DMS 273 (cell line): ENCODE data around the gene ITGB1BP1.

Source experiments
- DNase-seq: peaks from one replicate; lab custom pipeline; 2025; ENCODE audit not compliant: unreplicated experiment; lab: John Stamatoyannopoulos, UW

Gene ITGB1BP1, protein sequence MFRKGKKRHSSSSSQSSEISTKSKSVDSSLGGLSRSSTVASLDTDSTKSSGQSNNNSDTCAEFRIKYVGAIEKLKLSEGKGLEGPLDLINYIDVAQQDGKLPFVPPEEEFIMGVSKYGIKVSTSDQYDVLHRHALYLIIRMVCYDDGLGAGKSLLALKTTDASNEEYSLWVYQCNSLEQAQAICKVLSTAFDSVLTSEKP

DNA sequence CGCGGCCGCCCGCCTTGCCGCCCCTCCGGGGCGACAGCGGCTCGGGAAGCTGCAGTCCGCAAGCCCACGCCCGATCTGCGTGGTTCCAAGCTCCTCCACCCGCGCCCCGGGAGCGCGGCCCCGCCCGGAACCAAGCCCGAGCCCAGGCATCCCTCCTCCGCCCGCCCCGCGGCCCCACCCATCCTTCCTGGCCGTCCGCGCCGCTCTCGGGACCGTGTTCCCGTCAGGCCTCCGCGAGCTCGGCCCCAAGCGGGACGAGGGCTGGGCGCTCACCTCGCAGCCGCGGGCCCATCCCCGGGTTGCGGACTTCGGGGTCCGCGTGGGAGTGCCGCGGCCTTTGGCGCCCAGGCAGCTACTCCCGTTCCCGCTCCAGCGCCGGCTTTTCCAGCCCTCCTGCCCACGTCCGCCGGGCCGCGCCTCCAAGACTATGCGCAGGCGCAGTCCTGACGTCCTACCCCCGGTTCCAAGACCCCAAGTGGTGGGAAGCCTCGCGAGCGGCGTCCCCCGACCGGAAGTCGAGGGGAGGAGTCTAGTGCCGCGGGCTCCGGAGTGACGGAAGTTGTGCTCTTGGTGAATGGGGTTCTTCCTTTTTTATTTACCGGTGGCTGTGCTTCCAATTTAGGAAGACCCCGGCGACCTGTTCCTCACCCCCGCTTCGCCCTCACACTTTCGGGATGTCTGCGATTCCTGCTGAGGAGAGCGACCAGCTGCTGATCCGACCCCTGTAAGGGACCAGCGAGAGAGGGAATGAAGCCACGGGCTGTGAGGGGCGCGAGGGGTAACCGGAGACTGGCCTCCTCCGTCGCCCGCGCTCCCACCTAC, at the start of gene ITGB1BP1, which contains the start of gene CPSF3:
ITGB1BP1 (minus strand) TSS at position 429 of the 822 bp plus-strand sequence. CDS start 4,831 bp downstream, outside the sequence.
CPSF3 (plus strand) TSS at position 555 of the 822 bp plus-strand sequence; CDS start at position 675, 120 bp downstream.
- DNase-seq, result peak; percentile 99

DNA sequence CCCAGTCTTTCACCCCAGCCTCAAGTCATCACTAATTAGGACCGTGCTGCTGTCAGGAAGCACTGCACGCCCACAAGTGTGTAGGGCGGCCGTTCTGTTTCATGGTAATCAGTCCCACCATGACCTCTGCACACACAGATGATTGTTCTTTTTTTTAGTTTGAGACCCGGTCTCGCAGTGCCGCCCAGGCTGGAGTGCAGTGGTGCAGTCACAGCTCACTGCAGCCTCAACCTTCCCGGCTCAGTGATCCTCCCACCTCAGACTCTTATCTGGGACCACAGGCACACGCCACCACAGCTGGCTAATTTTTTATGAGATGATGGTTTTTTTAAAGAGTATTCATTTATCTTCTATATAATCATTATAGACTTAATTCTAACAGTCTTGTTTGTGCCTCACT, 49.2 kb upstream of the ITGB1BP1 start:
- DNase-seq, result no peak

DNA sequence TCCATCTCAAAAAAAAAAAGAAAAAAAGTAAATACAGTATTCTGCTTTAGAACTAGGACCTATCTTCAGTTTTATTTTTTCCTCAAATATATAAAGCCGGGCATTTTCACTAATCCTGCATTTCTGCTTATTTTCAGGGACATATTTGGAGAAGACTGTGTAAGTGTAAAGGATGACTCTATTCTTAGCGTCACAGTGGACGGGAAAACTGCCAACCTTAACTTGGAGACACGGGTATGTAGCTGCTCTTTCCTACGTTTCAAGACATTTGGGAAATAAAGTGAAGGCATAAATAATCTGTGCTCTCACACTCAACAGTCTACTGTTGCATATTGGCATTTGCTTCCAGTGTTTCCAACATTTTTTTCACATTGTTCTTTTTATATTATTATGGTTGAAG, 47.9 kb upstream of the ITGB1BP1 start:
- no peak for DNase-seq

DNA sequence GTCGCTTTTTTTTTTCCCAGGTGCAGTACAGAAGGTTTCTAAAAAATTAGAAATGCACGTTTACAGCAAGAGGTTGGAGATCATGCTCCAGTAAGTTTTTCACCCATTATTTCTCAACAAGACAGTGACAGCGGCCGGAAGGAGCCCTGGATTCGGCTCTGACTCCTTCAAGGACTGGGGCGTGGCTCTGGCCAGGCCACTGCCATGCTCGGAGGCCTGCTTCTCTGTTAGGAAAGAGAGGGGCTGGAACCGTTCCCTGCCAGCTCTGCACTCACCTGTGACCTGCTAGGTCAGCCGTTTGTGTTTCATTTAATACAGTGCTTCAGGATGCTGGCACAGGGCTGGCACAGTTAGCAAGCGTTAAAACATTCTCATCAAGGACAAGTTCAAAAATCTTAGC, 44.4 kb upstream of the ITGB1BP1 start:
- no peak for DNase-seq

DNA sequence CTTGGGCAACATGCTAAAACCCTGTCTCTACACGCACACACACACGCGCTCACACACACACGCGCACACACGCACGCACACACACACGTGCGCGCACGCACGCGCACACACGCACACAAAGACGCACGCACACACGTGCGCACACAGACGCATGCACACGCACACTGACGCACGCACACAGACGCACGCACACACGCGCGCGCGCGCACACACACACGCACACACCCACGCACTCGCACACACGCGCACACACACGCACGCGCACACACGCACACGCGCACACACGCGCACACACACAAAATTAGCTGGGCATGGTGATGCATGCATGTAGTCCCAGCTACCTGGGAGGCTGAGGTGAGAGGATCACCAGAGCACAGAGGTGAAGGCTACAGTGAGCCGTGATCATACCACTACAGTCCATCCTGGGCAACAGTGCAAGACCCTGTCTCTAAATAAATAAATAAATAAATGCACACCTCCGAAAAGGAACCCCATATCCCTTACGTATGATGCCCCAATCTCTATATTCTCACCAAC, 42.9 kb upstream of the ITGB1BP1 start:
- DNase-seq, result no peak

- no peak for DNase-seq
Measured at GRCh38 chr2:9465170-9465569, 41.8 kb upstream of the ITGB1BP1 start.

GRCh38 chr2:9463698-9464034, 40.3 kb upstream of the ITGB1BP1 start:
- DNase-seq, result peak; percentile 79

DNA sequence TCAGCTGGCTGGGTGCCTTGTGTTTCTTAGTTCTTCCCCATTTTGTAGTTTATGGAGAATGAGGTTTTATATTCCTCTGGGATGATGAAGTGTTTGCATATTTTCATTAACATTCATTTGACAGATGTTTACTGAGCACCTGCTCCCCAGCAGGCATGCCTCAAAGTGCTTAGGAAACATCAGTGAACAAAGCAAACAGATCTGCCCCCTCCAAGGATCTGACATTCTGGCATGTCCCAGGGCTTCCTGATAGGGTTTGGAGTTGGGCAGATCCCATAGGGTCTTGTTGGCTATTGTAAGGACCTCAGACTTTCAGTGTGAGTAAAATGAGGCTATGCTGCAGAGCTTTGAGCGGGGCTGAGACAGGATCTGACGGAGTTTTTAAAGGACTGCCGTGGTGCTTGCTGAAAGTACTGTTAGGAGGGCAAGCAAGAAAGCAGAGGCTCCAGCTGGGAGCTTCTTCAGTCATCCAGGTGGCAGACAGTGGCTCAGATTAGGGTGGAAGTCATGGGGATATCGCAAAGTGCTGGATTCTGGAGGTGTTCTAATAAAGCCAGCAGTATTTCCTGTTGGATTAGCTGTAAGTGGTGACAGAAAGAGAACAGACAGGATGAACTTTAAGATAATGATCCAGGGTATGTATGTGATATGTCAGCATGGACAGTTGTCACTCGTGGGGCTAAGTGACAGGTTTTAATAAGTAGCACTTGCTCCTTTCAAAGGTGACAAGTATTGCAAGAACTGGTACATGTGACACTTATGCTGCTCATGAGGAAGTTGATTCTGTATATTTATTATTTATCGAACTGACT, 39.8 kb upstream of the ITGB1BP1 start:
- DNase-seq, result peak; percentile 67

GRCh38 chr2:9462313-9462712, 39.0 kb upstream of the ITGB1BP1 start:
- peak; percentile 50 for DNase-seq

GRCh38 chr2:9461079-9461478, 37.8 kb upstream of the ITGB1BP1 start:
- no peak for DNase-seq

- DNase-seq, result no peak
Measured at GRCh38 chr2:9460441-9461017, 37.2 kb upstream of the ITGB1BP1 start.

- no peak for DNase-seq
Measured at GRCh38 chr2:9451231-9451630, 27.9 kb upstream of the ITGB1BP1 start.

GRCh38 chr2:9445089-9445488, 21.8 kb upstream of the ITGB1BP1 start:
- no peak for DNase-seq

- DNase-seq, result no peak
Measured at GRCh38 chr2:9443526-9443925, 20.2 kb upstream of the ITGB1BP1 start.

- DNase-seq, result no peak
Measured at GRCh38 chr2:9441556-9441955, 18.2 kb upstream of the ITGB1BP1 start.

DNA sequence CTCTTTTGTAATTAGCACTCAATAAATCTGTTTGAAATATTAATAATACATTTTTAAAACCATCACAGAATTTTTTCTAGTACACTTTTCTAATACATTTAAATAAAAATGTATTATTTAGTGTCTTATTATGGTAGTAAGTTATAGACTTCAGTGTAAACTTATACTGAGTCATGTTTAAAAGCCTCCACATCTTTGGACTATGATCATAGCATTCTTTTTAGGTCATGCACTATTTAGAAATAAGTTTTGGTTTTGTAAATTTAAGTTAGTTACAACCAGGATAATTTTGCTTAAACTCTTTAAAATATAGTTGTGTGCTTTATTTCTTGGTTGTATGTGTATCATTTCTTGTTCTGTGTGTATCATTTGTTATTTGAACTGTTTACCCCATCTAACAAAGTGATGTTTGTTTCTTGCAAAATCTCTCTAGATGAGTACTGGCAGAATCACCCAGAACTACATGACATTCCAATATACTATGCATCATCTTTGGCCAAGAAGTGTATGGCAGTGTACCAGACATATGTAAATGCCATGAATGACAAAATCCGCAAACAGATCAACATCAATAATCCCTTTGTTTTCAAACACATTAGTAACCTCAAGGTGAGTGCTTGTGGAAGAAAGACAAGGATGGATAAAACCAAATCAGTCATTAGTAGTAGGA, 16.9 kb upstream of the ITGB1BP1 start:
- no peak for DNase-seq

- no peak for DNase-seq
Measured at GRCh38 chr2:9439536-9439935, 16.2 kb upstream of the ITGB1BP1 start.

GRCh38 chr2:9434489-9434888, 11.2 kb upstream of the ITGB1BP1 start:
- DNase-seq, result no peak

GRCh38 chr2:9430316-9431293, 7.3 kb upstream of the ITGB1BP1 start:
- DNase-seq, result no peak
